ENCODE data around the gene BECN2.

Gene BECN2

GRCh38 chr1:241957692-241958494 is at the start of gene BECN2:
Gene BECN2, plus strand, starts transcription at chr1:241957767. Its CDS starts 0 bp downstream, at chr1:241957767.
- DNase-seq (ENCODE audit: low read depth): no peak

DNA sequence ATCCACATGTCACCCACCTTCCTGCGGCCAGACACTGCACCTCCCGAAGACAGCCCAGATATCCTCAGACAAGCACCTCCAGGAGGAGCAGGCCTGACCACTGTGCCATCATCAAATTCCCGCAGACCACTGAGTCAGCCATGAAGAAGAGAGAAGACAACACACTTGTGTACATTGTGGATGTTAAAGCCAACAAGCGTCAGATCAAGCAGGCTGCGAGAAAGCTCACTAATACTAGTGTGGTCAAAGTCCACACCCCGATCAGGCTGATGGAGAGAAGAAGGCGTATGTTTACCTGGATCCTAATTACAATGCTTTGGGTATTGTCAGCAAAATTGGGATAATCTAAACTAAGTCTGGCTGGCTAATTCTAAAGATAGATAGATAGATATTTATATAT is 41.4 kb upstream of the BECN2 start:
- no peak for DNase-seq (ENCODE audit: low read depth)

DNA sequence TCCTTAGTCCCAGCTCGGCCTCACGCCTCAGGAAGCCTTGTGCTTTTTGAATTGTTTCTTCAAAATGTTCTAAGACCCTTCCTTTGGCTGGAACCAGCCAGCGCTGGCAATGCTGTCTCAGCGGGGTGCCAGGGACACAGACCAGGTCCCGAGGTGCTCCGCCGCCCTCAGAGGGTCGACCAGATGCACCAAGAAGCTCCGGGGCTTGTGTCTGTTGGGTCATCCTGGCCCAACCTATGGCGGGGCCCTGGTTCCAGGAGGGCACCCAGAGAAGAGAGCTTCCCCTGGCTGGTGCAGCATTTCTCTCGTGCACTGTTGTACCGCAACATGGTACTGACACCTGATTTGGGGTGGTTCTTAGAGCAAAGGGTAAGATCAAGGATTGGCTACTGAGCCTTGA is 40.1 kb upstream of the BECN2 start:
- no peak for DNase-seq (ENCODE audit: low read depth)

DNA sequence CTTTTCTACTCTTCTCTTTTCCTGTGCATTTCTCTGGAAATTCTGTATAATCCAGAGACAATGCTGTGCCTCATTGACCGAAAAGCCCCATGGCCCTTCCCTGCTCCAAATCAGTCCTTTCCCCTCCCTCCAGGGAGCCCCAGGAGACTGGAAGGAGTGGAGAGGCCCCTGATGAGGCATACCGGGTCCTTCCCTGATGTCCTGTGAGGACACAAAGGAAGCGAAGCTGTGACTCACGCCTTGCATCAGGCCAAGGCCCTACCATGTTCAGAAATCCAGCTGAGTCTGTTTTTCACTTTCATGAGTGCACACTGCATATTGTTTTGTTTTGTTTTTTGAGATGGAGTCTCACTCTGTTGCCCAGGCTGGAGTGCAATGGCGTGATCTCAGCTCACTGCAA is 38.7 kb upstream of the BECN2 start:
- DNase-seq (ENCODE audit: low read depth): no peak

- no peak for DNase-seq (ENCODE audit: low read depth)
Observed at GRCh38 chr1:241924080-241924808, 33.3 kb upstream of the BECN2 start.

- no peak for DNase-seq (ENCODE audit: low read depth)
Observed at GRCh38 chr1:241926141-241926540, 31.4 kb upstream of the BECN2 start.

DNA sequence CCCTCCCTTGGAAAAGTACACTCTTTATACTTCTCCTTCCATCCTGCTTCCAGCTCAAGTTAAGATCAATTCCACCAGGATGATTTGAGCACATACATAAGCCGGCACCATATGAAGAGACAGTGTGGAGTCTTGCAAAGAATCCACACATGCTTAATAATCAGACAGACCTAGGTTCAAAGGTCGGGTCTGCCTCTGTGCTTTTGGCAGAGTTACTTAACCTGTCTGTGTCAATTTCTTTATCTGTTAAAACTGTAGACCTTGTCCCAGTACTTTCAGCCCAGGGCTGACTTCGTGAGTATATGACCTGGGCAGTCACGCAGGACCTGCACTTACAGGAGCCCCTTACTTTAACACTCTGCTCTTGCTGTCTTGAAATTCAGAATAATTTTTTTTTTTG is 30.2 kb upstream of the BECN2 start:
- no peak for DNase-seq (ENCODE audit: low read depth)

GRCh38 chr1:241932845-241933244 is 24.7 kb upstream of the BECN2 start:
- DNase-seq (ENCODE audit: low read depth): no peak

GRCh38 chr1:241934201-241934848 is 23.2 kb upstream of the BECN2 start:
- no peak for DNase-seq (ENCODE audit: low read depth)

DNA sequence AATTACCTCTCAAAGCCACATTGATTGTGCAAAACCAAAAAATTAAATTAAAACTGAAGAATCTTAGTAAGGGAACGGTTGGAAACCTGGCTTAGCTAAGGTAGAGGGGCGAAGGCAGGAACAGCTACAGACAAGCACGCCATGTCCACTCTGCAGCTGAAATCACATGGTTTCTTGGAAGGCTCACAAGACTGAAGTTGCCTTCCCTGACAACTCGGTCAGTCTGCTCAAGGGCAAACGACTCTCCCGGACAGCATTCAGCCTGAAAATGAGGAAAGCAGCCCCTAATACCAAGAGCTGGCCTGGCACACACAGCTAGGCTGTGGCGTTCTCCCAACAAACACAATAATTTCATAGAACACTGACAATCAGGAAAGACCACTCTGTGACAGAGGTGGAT is 22.7 kb upstream of the BECN2 start:
- no peak for DNase-seq (ENCODE audit: low read depth)

GRCh38 chr1:241939798-241940197 is 17.8 kb upstream of the BECN2 start:
- no peak for DNase-seq (ENCODE audit: low read depth)

- no peak for DNase-seq (ENCODE audit: low read depth)
Observed at GRCh38 chr1:241942738-241943137, 14.8 kb upstream of the BECN2 start.

GRCh38 chr1:241944300-241944699 is 13.3 kb upstream of the BECN2 start:
- DNase-seq (ENCODE audit: low read depth): no peak

DNA sequence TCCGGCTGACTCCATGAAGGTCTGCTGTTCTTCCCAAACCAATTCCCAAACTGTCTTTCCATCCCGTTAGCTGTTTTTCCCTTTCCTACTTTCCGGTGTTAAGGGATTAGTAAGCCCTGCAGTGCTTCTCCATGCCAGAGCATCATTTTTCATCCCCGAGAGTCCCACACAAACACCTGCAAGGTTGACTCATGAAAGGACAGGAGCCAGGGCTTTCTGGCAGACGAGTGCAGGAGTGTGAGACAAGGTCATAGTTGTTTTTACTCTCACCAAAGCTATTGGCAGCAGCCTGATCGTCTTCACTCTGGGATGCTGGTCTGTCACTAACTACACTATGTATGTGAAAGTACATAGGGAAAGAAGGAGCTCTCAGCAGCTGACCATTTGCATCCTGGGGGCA is 10.2 kb upstream of the BECN2 start:
- DNase-seq (ENCODE audit: low read depth): no peak

DNA sequence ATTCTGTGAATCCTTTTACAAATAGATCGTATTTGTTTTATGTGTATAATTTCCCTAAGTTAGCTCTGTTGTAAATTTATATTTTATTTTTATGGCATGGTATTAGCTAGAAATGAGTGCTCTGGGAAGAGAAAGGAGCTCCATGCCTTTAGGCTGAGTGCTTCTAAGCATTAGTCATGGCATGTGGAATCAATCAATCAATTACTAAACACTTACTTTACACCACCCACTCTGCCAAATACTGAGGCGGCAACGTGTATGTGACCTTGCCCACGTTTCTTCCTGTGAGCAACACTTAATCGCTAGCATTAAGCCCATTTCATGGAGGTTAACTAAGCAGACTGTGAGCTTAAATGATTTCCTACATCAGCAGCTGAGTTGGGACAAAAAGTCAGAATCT is 7.2 kb upstream of the BECN2 start:
- no peak for DNase-seq (ENCODE audit: low read depth)

DNA sequence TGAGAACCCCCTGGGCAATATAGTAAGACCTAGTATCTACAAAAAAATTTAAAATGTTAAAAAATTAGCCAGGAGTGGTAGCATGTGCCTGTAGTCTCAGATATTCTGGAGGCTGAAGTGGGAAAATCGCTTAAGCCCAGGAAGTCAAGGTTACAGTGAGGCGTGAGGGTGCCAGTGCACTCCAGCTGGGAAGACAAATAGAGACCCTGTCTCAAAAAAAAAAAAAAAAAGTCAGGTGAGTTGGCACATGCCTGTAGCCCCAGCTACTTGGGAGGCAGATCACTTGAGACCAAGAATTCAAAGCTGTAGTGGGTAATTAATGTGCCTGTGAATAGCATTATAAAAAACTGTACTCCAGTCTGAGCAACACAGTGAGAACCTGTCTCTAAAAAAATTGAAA is 4.6 kb downstream of the BECN2 start:
- DNase-seq (ENCODE audit: low read depth): no peak

GRCh38 chr1:241963722-241964121 is 6.2 kb downstream of the BECN2 start:
- DNase-seq (ENCODE audit: low read depth): no peak

- no peak for DNase-seq (ENCODE audit: low read depth)
Observed at GRCh38 chr1:241964550-241965282, 7.1 kb downstream of the BECN2 start.

DNA sequence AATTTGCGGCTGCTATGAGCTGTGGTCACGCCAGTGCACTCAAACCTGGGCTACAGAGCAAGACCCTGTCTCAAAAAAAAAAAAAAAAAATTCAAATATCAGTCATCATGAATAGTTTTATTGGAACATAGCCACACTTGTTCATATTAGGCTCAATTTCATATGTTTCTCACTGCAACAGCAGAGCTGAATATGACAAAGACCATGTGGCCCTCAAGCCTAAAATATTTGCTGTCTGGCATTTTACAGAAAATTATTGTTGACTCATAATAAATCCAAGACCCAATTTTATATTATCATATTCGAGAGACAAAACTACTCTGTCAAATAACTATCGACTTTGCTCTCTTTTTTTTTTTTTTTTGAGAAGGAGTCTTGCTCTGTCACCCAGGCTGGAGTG is 11.0 kb downstream of the BECN2 start:
- no peak for DNase-seq (ENCODE audit: low read depth)

DNA sequence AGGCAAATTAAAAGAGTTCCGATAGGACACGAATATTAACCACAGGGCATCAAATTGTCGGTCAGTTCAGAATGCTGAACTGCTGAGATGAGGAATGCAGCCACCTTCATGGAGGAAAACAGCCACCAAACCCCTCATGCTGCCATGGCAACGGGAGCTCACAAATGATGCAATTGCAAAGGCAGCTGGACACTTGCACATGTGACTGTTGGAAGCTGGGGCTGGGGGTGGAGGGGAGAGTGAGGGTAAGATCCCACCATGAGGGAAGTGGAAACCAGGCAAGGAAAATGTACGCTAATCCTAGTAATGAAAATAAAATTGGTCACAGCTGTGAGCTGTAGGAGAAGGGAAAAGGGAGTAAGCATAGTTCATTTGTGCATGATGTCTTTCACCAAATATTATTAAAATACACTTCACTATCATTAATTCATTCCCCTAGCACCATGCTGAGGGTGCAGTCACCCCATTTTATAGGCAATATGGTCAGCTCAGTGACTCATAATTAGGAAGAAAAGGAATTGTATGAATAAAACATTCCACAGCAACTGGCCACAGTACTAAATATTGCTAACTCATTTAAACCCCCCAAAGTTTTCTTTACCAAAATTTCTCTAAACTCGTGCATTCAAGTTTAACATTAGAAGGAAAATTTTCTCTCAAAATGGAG is 15.3 kb downstream of the BECN2 start:
- DNase-seq (ENCODE audit: low read depth): no peak

- DNase-seq (ENCODE audit: low read depth): no peak
Observed at GRCh38 chr1:241976229-241976628, 18.7 kb downstream of the BECN2 start.

- DNase-seq (ENCODE audit: low read depth): no peak
Observed at GRCh38 chr1:241979071-241979470, 21.5 kb downstream of the BECN2 start.
